HepG2 (cell line): Measurements from ENCODE around the gene GNAI2. TPM values are rescaled to one million over a fixed set of nuclear protein-coding genes. Genes with fewer than 3 reads are reported as not detected.
A peak's percentile ranks its signal among the peaks of the same experiment; 100 is the strongest.

Experiments used
- ATF6 ChIP-seq: sonication (generic); formaldehyde crosslinking; conservative IDR thresholded peaks from 2 replicates; pipeline ENCODE4 v1.4.0; 2020; ENCODE audit warnings: missing genetic modification reagents
- DR1 ChIP-seq: sonication (generic); formaldehyde crosslinking; IDR thresholded peaks from 2 replicates; pipeline ENCODE4 v1.8.0; 2021; ENCODE audit warnings: mild to moderate bottlenecking, missing genetic modification reagents, inconsistent platforms
- HNRNPUL1 ChIP-seq: fragments of 200-400 bp; formaldehyde crosslinking; IDR thresholded peaks from 2 replicates; pipeline ENCODE4 v1.6.1; 2017; ENCODE audit warnings: low read depth, mild to moderate bottlenecking, low read length, moderate library complexity
- IRF9 ChIP-seq: sonication (generic); formaldehyde crosslinking; IDR thresholded peaks from 2 replicates; pipeline ENCODE4 v1.8.0; 2022; ENCODE audit warnings: missing genetic modification reagents, mild to moderate bottlenecking, borderline replicate concordance
- NCOR1 ChIP-seq: fragments of 200-600 bp; sonication (generic); IDR thresholded peaks from 2 replicates; pipeline ENCODE4 v1.7.0; 2017; ENCODE audit warnings: antibody characterized with exemption, low read length, borderline replicate concordance
- NPAS2 ChIP-seq: sonication (generic); formaldehyde crosslinking; IDR thresholded peaks from 2 replicates; pipeline ENCODE4 v1.8.0; 2022; ENCODE audit warnings: mild to moderate bottlenecking, missing genetic modification reagents, borderline replicate concordance
- PAWR ChIP-seq: sonication (generic); formaldehyde crosslinking; IDR thresholded peaks from 2 replicates; pipeline ENCODE4 v1.4.0; 2020; ENCODE audit warnings: missing genetic modification reagents, mild to moderate bottlenecking, borderline replicate concordance
- POGZ ChIP-seq: sonication (generic); formaldehyde crosslinking; IDR thresholded peaks from 2 replicates; pipeline ENCODE4 v1.4.0; 2020; ENCODE audit warnings: mild to moderate bottlenecking, missing genetic modification reagents
- SP5 ChIP-seq: IDR thresholded peaks from 2 replicates; pipeline ENCODE4 v1.6.1; 2016; ENCODE audit warnings: low read depth, borderline replicate concordance
- TAF15 ChIP-seq: fragments of 200-400 bp; formaldehyde crosslinking; IDR thresholded peaks from one replicate; pipeline ENCODE4 v1.6.1; 2018; ENCODE audit warnings: mild to moderate bottlenecking, low read depth, low read length; ENCODE audit not compliant: poor library complexity, severe bottlenecking
- ZBTB2 ChIP-seq: sonication (generic); formaldehyde crosslinking; IDR thresholded peaks from 2 replicates; pipeline ENCODE4 v1.8.0; 2022; ENCODE audit warnings: low read depth, missing genetic modification reagents
- ZNF501 ChIP-seq: sonication (generic); formaldehyde crosslinking; IDR thresholded peaks from 2 replicates; pipeline ENCODE4 v1.5.1; 2020; ENCODE audit warnings: mild to moderate bottlenecking, moderate library complexity, missing genetic modification reagents
- ZNF607 ChIP-seq: sonication (generic); formaldehyde crosslinking; IDR thresholded peaks from 2 replicates; pipeline ENCODE4 v1.5.1; 2020; ENCODE audit warnings: missing genetic modification reagents, mild to moderate bottlenecking, borderline replicate concordance
- ZNF619 ChIP-seq: sonication (generic); formaldehyde crosslinking; IDR thresholded peaks from 2 replicates; pipeline ENCODE4 v1.4.0; 2020; ENCODE audit warnings: mild to moderate bottlenecking, missing genetic modification reagents
- ZNF670 ChIP-seq: sonication (generic); formaldehyde crosslinking; IDR thresholded peaks from 2 replicates; pipeline ENCODE4 v1.8.0; 2022; ENCODE audit warnings: mild to moderate bottlenecking, missing genetic modification reagents, borderline replicate concordance
- ZNF691 ChIP-seq: sonication (generic); formaldehyde crosslinking; IDR thresholded peaks from 2 replicates; pipeline ENCODE4 v1.4.0; 2020; ENCODE audit warnings: missing genetic modification reagents, low read depth, mild to moderate bottlenecking, borderline replicate concordance
- polyA plus RNA-seq, 8 experiments: library from polyadenylated mRNA; depleted of rRNA in 3 of 8; stranded (reverse) in 7 of 8; unstranded in 1 of 8; fragments of >200 nt; fragmentation: Illumina TruSeq in 4 of 8; extraction: Trizol in 4 of 8; gene quantifications; 2 replicates each; pipeline versions ENCODE4 v1.2.1 to v1.2.3, GENCODE V29; 2011 to 2016; ENCODE audit warnings: low read depth in 4 of 8, missing spikeins in 1 of 8, mixed read lengths in 1 of 8; ENCODE audit not compliant: insufficient read depth in 1 of 8
- total RNA-seq, 5 experiments: library from RNA; depleted of rRNA; stranded (reverse); fragments of >200 nt; fragmentation: Illumina TruSeq; extraction: Trizol; gene quantifications; 2 replicates each; pipeline ENCODE4 v1.2.3, GENCODE V29; 2016; ENCODE audit warnings: low read depth in 1 of 5
- TF ChIP-seq, protein P1 (sequence below): IDR thresholded peaks from 2 replicates; pipeline ENCODE4 v1.6.1; 2016; ENCODE audit warnings: control low read depth
- TF ChIP-seq, protein P2 (sequence below): sonication (generic); formaldehyde crosslinking; IDR thresholded peaks from 2 replicates; pipeline ENCODE4 v1.4.0; 2020; ENCODE audit warnings: missing genetic modification reagents, borderline replicate concordance

The GNAI2 gene
- total and polyA plus RNA-seq, 2 of the 13 experiments (the other 11 are each of a cell fraction or from before 2014, with no cell fraction given): 51.1 to 66.2 TPM

- TF ChIP-seq ZNF670 (CRISPR knock-in tag) (no peak; the same call in 1 of the 2 replicates), PAWR (no peak), ATF6 (CRISPR knock-in tag) (no peak), ZNF607 (CRISPR knock-in tag) (peak; percentile 13; the same call in 1 of the 2 replicates), TAF15 (no peak), DR1 (peak; percentile 38; the same call in 1 of the 2 replicates), SP5 (CRISPR knock-in tag) (peak; percentile 86; the same call in 1 of the 2 replicates), NCOR1 (peak; percentile 84; the same call in 1 of the 2 replicates), HNRNPUL1 (no peak), ZNF619 (0 out of 2 replicates have a peak, but pooled peaks have one; percentile 84), NPAS2 (no peak), ZNF501 (CRISPR knock-in tag) (peak; percentile 74), ZNF691 (CRISPR knock-in tag) (peak; percentile 76; the same call in 1 of the 2 replicates), IRF9 (0 out of 2 replicates have a peak, but pooled peaks have one; percentile 18), ZBTB2 (no peak), POGZ (CRISPR knock-in tag) (peak; percentile 68)
- TF ChIP-seq, protein P1, sequence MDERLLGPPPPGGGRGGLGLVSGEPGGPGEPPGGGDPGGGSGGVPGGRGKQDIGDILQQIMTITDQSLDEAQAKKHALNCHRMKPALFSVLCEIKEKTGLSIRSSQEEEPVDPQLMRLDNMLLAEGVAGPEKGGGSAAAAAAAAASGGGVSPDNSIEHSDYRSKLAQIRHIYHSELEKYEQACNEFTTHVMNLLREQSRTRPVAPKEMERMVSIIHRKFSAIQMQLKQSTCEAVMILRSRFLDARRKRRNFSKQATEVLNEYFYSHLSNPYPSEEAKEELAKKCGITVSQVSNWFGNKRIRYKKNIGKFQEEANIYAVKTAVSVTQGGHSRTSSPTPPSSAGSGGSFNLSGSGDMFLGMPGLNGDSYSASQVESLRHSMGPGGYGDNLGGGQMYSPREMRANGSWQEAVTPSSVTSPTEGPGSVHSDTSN (CRISPR knock-in tag): no peak
- TF ChIP-seq, protein P2, sequence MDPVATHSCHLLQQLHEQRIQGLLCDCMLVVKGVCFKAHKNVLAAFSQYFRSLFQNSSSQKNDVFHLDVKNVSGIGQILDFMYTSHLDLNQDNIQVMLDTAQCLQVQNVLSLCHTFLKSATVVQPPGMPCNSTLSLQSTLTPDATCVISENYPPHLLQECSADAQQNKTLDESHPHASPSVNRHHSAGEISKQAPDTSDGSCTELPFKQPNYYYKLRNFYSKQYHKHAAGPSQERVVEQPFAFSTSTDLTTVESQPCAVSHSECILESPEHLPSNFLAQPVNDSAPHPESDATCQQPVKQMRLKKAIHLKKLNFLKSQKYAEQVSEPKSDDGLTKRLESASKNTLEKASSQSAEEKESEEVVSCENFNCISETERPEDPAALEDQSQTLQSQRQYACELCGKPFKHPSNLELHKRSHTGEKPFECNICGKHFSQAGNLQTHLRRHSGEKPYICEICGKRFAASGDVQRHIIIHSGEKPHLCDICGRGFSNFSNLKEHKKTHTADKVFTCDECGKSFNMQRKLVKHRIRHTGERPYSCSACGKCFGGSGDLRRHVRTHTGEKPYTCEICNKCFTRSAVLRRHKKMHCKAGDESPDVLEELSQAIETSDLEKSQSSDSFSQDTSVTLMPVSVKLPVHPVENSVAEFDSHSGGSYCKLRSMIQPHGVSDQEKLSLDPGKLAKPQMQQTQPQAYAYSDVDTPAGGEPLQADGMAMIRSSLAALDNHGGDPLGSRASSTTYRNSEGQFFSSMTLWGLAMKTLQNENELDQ (CRISPR knock-in tag): no peak
Measured at GRCh38 chr3:50208677-50209344, 27.2 kb upstream of the GNAI2 start (continued).
